IMR-90 (cell line): ENCODE results near the gene C1orf105. TPM values are rescaled to one million over a fixed set of nuclear protein-coding genes. Genes with fewer than 3 reads are reported as not detected.

Experiments
- ATAC-seq: fragments of 200-7000 bp; cut with Tn5 transposase; 2 replicates; pipeline ENCODE4 v1.9.1; 2020; ENCODE audit warnings: low read depth, mild to moderate bottlenecking, moderate library complexity
- BruUV-seq: library from RNA; stranded (reverse); fragments of 400-500 nt; replicated peaks from 2 replicates; lab custom pipeline; 2021; lab: Mats Ljungman, UMichigan
- CTCF ChIA-PET: fragments of 300-600 bp; formaldehyde crosslinking; extraction: SDS; loops from one replicate; lab custom pipeline; 2021; ENCODE audit warnings: antibody characterized with exemption; lab: Yijun Ruan, JAX
- POLR2A ChIA-PET: fragments of 300-600 bp; sonication (Branson Sonifier 250); formaldehyde crosslinking; loops from one replicate; lab custom pipeline; 2022; ENCODE audit warnings: antibody characterized with exemption; ENCODE audit not compliant: unreplicated experiment; lab: Charles Lee
- DNase-seq: peaks from one replicate; pipeline ENCODE4 v3.0.0; 2013
- H2AFZ ChIP-seq: replicated peaks from 2 replicates; pipeline ENCODE3; 2013; ENCODE audit warnings: low read length, mild to moderate bottlenecking; ENCODE audit not compliant: poor library complexity
- H2AK5ac ChIP-seq: 2 replicates; pipeline ENCODE4 v1.6.1; 2013; ENCODE audit warnings: low read depth, low read length, inconsistent platforms
- H2AK9ac ChIP-seq: replicated peaks from 2 replicates; pipeline ENCODE3; 2013; ENCODE audit warnings: mild to moderate bottlenecking, low read depth, low read length, moderate library complexity; ENCODE audit not compliant: poor library complexity
- H2BK120ac ChIP-seq: 2 replicates; pipeline ENCODE4 v1.6.1; 2013; ENCODE audit warnings: low read depth, low read length, inconsistent platforms
- H2BK15ac ChIP-seq: 3 replicates; pipeline ENCODE4 v1.6.1; 2013; ENCODE audit warnings: low read depth, low read length, inconsistent platforms
- H2BK20ac ChIP-seq: 2 replicates; pipeline ENCODE4 v1.6.1; 2013; ENCODE audit warnings: low read depth, mild to moderate bottlenecking, inconsistent platforms, low read length, moderate library complexity
- H2BK5ac ChIP-seq: 2 replicates; pipeline ENCODE4 v1.6.1; 2013; ENCODE audit warnings: mild to moderate bottlenecking, low read depth, low read length, inconsistent platforms; ENCODE audit not compliant: poor library complexity, severe bottlenecking
- H3K14ac ChIP-seq: replicated peaks from 2 replicates; pipeline ENCODE4 v1.6.1; 2013; ENCODE audit warnings: low read depth, low read length, inconsistent platforms
- H3K18ac ChIP-seq: 2 replicates; pipeline ENCODE4 v1.6.1; 2013; ENCODE audit warnings: low read depth, low read length, control low read depth
- H3K23ac ChIP-seq: 2 replicates; pipeline ENCODE4 v1.6.1; 2013; ENCODE audit warnings: low read depth, low read length, inconsistent platforms
- H3K27ac ChIP-seq: 2 replicates; pipeline ENCODE4 v1.5.1; 2013; ENCODE audit warnings: mild to moderate bottlenecking, control low read depth, low read length; ENCODE audit not compliant: insufficient read depth
- H3K27me3 ChIP-seq: 2 replicates; pipeline ENCODE4 v1.6.1; 2013; ENCODE audit warnings: low read length; ENCODE audit not compliant: control insufficient read depth, insufficient read depth
- H3K36me3 ChIP-seq: 2 replicates; pipeline ENCODE4 v1.6.1; 2013; ENCODE audit warnings: low read length, mixed read lengths; ENCODE audit not compliant: control insufficient read depth, insufficient read depth
- H3K4ac ChIP-seq: 2 replicates; pipeline ENCODE4 v1.6.1; 2013; ENCODE audit warnings: low read depth, low read length, inconsistent platforms
- H3K4me1 ChIP-seq: 2 replicates; pipeline ENCODE4 v1.6.1; 2013; ENCODE audit warnings: low read length, mixed read lengths; ENCODE audit not compliant: control insufficient read depth, insufficient read depth
- H3K4me2 ChIP-seq: 2 replicates; pipeline ENCODE4 v1.6.1; 2013; ENCODE audit warnings: low read depth, mild to moderate bottlenecking, control low read depth, low read length, moderate library complexity
- H3K4me3 ChIP-seq: 2 replicates; pipeline ENCODE4 v1.5.1; 2013; ENCODE audit warnings: low read depth, mild to moderate bottlenecking, control low read depth, low read length, moderate library complexity; ENCODE audit not compliant: insufficient read depth
- H3K56ac ChIP-seq: 2 replicates; pipeline ENCODE4 v1.6.1; 2013; ENCODE audit warnings: low read length, inconsistent platforms; ENCODE audit not compliant: insufficient read depth; ENCODE audit errors: extremely low read depth
- H3K79me1 ChIP-seq, 2 experiments: 2 replicates each; pipeline ENCODE4 v1.6.1; 2013; ENCODE audit warnings: low read length in 2 of 2, inconsistent platforms in 1 of 2, low read depth in 1 of 2
- H3K9ac ChIP-seq: 2 replicates; pipeline ENCODE4 v1.6.1; 2013; ENCODE audit warnings: low read depth, low read length, control low read depth
- H3K9me1 ChIP-seq: 2 replicates; pipeline ENCODE4 v1.6.1; 2013; ENCODE audit warnings: low read length, inconsistent platforms; ENCODE audit not compliant: insufficient read depth
- H3K9me3 ChIP-seq: 2 replicates; pipeline ENCODE4 v1.6.1; 2013; ENCODE audit warnings: low read length; ENCODE audit not compliant: control insufficient read depth, insufficient read depth
- H4K20me1 ChIP-seq: 2 replicates; pipeline ENCODE4 v1.6.1; 2013; ENCODE audit warnings: low read length, inconsistent platforms; ENCODE audit not compliant: insufficient read depth
- H4K5ac ChIP-seq: 2 replicates; pipeline ENCODE4 v1.6.1; 2013; ENCODE audit warnings: mild to moderate bottlenecking, low read depth, low read length, control low read depth
- H4K8ac ChIP-seq, 2 experiments: 2 replicates each; pipeline ENCODE4 v1.6.1; 2013; ENCODE audit warnings: low read depth in 2 of 2, low read length in 2 of 2, control low read depth in 1 of 2, inconsistent platforms in 1 of 2
- H4K91ac ChIP-seq: 2 replicates; pipeline ENCODE4 v1.6.1; 2013; ENCODE audit warnings: low read depth, low read length, inconsistent platforms; ENCODE audit not compliant: insufficient read depth
- BHLHE40 ChIP-seq: fragments of 150-350 bp; IDR thresholded peaks from 2 replicates; pipeline ENCODE4 v1.6.1; 2016; ENCODE audit warnings: mild to moderate bottlenecking, low read depth, low read length
- CEBPB ChIP-seq: IDR thresholded peaks from 2 replicates; pipeline ENCODE4 v1.6.1; 2012; ENCODE audit warnings: low read depth, low read length, improper control_type of control experiment
- CHD1 ChIP-seq: IDR thresholded peaks from 2 replicates; pipeline ENCODE4 v1.6.1; 2012; ENCODE audit warnings: low read depth, low read length, improper control_type of control experiment
- CTCF ChIP-seq: conservative IDR thresholded peaks from 2 replicates; pipeline ENCODE4 v1.5.1; 2012; ENCODE audit warnings: mild to moderate bottlenecking, low read depth, low read length, improper control_type of control experiment
- ELK1 ChIP-seq: fragments of 150-350 bp; IDR thresholded peaks from 2 replicates; pipeline ENCODE4 v1.6.1; 2016; ENCODE audit warnings: low read depth, mild to moderate bottlenecking, low read length, moderate library complexity, borderline replicate concordance
- FOS ChIP-seq: fragments of 150-350 bp; IDR thresholded peaks from 2 replicates; pipeline ENCODE4 v1.6.1; 2016; ENCODE audit warnings: low read depth, low read length
- MAFK ChIP-seq: IDR thresholded peaks from 2 replicates; pipeline ENCODE4 v1.6.1; 2012; ENCODE audit warnings: low read depth, low read length, improper control_type of control experiment
- MAZ ChIP-seq: IDR thresholded peaks from 2 replicates; pipeline ENCODE4 v1.6.1; 2012; ENCODE audit warnings: low read depth, mild to moderate bottlenecking, low read length, improper control_type of control experiment, moderate library complexity, borderline replicate concordance
- MXI1 ChIP-seq: IDR thresholded peaks from 2 replicates; pipeline ENCODE4 v1.6.1; 2012; ENCODE audit warnings: low read depth, mild to moderate bottlenecking, low read length, moderate library complexity, borderline replicate concordance
- NFE2L2 ChIP-seq: fragments of 150-350 bp; IDR thresholded peaks from 2 replicates; pipeline ENCODE4 v1.6.1; 2016; ENCODE audit warnings: low read depth, mild to moderate bottlenecking, low read length
- POLR2A ChIP-seq: IDR thresholded peaks from 2 replicates; pipeline ENCODE4 v1.6.1; 2012; ENCODE audit warnings: mild to moderate bottlenecking, low read depth, low read length
- RAD21 ChIP-seq: IDR thresholded peaks from 2 replicates; pipeline ENCODE4 v1.6.1; 2012; ENCODE audit warnings: low read length, improper control_type of control experiment
- RCOR1 ChIP-seq: IDR thresholded peaks from 2 replicates; pipeline ENCODE4 v1.6.1; 2012; ENCODE audit warnings: mild to moderate bottlenecking, low read length, improper control_type of control experiment; ENCODE audit not compliant: insufficient replicate concordance
- RFX5 ChIP-seq: IDR thresholded peaks from 2 replicates; pipeline ENCODE4 v1.8.0; 2012; ENCODE audit warnings: low read depth, mild to moderate bottlenecking, low read length, moderate library complexity
- SMC3 ChIP-seq: fragments of 150-350 bp; IDR thresholded peaks from 2 replicates; pipeline ENCODE4 v1.6.1; 2016; ENCODE audit warnings: low read depth, mild to moderate bottlenecking, antibody characterized with exemption, low read length, moderate library complexity
- USF2 ChIP-seq: fragments of 150-350 bp; IDR thresholded peaks from 2 replicates; pipeline ENCODE4 v1.6.1; 2017; ENCODE audit warnings: mild to moderate bottlenecking, antibody characterized with exemption, low read length, low read depth
- WGBS, 2 experiments: methylation state at CpG; one replicate each; pipeline versions ENCODE4 v1.1.5 to v1.1.7; 2013; ENCODE audit warnings: missing lambda C conversion rate in 2 of 2; ENCODE audit not compliant: insufficient read length in 1 of 2; ENCODE audit errors: extremely low coverage in 2 of 2; 5-methylcytosine and 5-hydroxymethylcytosine counted together
- dilution Hi-C: fragments of 300-500 bp; cut with HindIII; formaldehyde crosslinking; loops from one replicate; pipeline ENCODE4 v1.14.3; 2018; ENCODE audit warnings: low sequenced_read_pairs; ENCODE audit not compliant: unreplicated experiment
- in situ Hi-C: fragments of 300-500 bp; cut with MboI; formaldehyde crosslinking; loops from 3 replicates; pipeline ENCODE4 v1.14.3; 2019; ENCODE audit warnings: low sequenced_read_pairs, inconsistent platforms, mixed read lengths
- intact Hi-C: fragments of 100-400 bp; cut with micrococcal nuclease; formaldehyde crosslinking; loops from 2 replicates; pipeline ENCODE4 v1.10.0; 2022
- polyA plus RNA-seq, 3 experiments: library from polyadenylated mRNA; depleted of rRNA; stranded (reverse); fragments of >200 nt; gene quantifications; 2 replicates each; pipeline ENCODE4 v1.2.3, GENCODE V29; 2012; ENCODE audit warnings: low replicate concordance in 1 of 3
- total RNA-seq: library from RNA; depleted of rRNA; stranded (reverse); fragments of >200 nt; gene quantifications from 2 replicates; pipeline ENCODE4 v1.2.3, GENCODE V29; 2012

Gene C1orf105
- total and polyA plus RNA-seq, 2 of the 4 experiments (the other 2 are of a cell fraction) = not detected

GRCh38 chr1:172455451-172455850 lies 35.0 kb downstream of the C1orf105 start:
- ATAC-seq (no peak), DNase-seq (no peak)
- Histone ChIP-seq H4K91ac (no peak overlapping the region), H2BK20ac (no peak overlapping the region), H3K4me1 (peaks cover 6% of the 10 kb centered on the region), H3K4me2 (no peak overlapping the region), H3K27me3 (peaks cover 24% of the 10 kb centered on the region), H2BK15ac (no peak overlapping the region), H3K14ac (no peak overlapping the region), H2BK5ac (no peak overlapping the region), H4K5ac (no peak overlapping the region), H4K8ac (no peak overlapping the region), H3K36me3 (no peaks in the 10 kb centered on the region), H3K18ac (no peak overlapping the region), H3K56ac (no peak overlapping the region), H3K9me1 (peaks cover 7% of the 10 kb centered on the region; the same call in 1 of the 2 replicates), H3K27ac (no peak overlapping the region), H3K23ac (no peak overlapping the region), H3K4ac (no peak overlapping the region), H2AK9ac (no peak overlapping the region), H3K4me3 (no peak overlapping the region), H3K79me1 (no peaks in the 10 kb centered on the region), H4K20me1 (no peaks in the 10 kb centered on the region), H2AK5ac (no peak overlapping the region), H2AFZ (no peak overlapping the region), H3K9me3 (no peaks in the 10 kb centered on the region), H2BK120ac (no peak overlapping the region), H3K9ac (no peak overlapping the region)
- in situ Hi-C loops (no loop called here), intact Hi-C loops (no loop called here), dilution Hi-C loops (no loop called here)
- BruUV-seq = no TSS peak
- no peak for TF ChIP-seq MXI1
- no peak for TF ChIP-seq RAD21
- TF ChIP-seq POLR2A = no peak
- TF ChIP-seq CHD1 = no peak
- no peak for TF ChIP-seq NFE2L2
- TF ChIP-seq FOS = no peak
- no peak for TF ChIP-seq CTCF
- TF ChIP-seq MAFK = no peak
- TF ChIP-seq SMC3 = no peak
- TF ChIP-seq BHLHE40 = no peak
- no peak for TF ChIP-seq ELK1
- TF ChIP-seq RFX5 = no peak
- TF ChIP-seq CEBPB = no peak
- no peak for TF ChIP-seq RCOR1
- no peak for TF ChIP-seq MAZ
- no peak for TF ChIP-seq USF2
- ChIA-PET POLR2A (no interaction called here), CTCF (no interaction called here)
- WGBS, 2 experiments = no CpG with 5 or more reads among the region's 1 CpG
